ENCODE results near the gene VPS50. TPM values are rescaled to one million over a fixed set of nuclear protein-coding genes. Genes with fewer than 3 reads are reported as not detected.

The VPS50 gene
- total and polyA plus RNA-seq, 2 donors (not counting 1 experiment from before 2014, with no cell fraction given) = 9.4 to 54.1 TPM

DNA sequence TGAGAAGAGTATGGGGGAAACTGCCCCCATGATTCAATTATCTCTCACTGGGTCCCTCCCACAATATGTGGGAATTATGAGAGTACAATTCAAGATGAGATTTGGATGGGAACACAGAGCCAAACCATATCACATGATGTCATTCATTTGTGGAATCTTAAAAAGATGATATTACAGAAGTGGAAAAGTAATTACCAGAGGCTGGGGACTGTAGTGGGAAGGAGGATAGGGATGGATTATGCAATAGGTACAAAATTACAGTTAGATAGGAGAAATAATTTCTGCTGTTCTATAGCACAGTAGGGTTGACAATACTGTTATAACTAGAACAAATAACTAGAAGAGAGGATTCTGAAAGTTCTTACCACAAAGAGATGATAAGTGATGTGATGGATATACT lies 141.4 kb downstream of the VPS50 start:
- H3K4me3 ChIP-seq (ENCODE audit: control extremely low read depth in 1 of 5, extremely low read depth in 1 of 5, insufficient read depth in 1 of 5, low read depth in 2 of 5, low read length in 4 of 5) = no peak overlapping the region
- Mint-ChIP-seq H3K27ac (no peak overlapping the region), H3K9me3 (ENCODE audit: insufficient read depth) (peaks cover 4% of the 10 kb centered on the region), H3K4me1 (peaks cover 33% of the 10 kb centered on the region), H3K4me3 (no peak overlapping the region), H3K27me3 (peaks cover 6% of the 10 kb centered on the region)
- H3K36me3 ChIP-seq (replicated peaks in 1 of 2; ENCODE audit: control extremely low read depth in 1 of 2, control insufficient read depth in 1 of 2, extremely low read depth in 1 of 2, insufficient read depth in 2 of 2, low read length in 1 of 2) = no peaks in the 10 kb centered on the region
- DNase-seq (no peak), ATAC-seq (ENCODE audit: low read depth) (no peak)
- H3K4me1 ChIP-seq (ENCODE audit: control insufficient read depth in 2 of 2, insufficient read depth in 2 of 2, low read length in 2 of 2) = peaks cover 6 to 20% of the 10 kb centered on the region in 2 donors
- no peaks in the 10 kb centered on the region for H4K20me1 ChIP-seq (ENCODE audit: control insufficient read depth, insufficient read depth, low read length, poor library complexity, severe bottlenecking)
- no peak overlapping the region for H2AFZ ChIP-seq (ENCODE audit: insufficient read depth, low read depth, low read length, poor library complexity, severe bottlenecking)
- no peaks in the 10 kb centered on the region for H3K9me3 ChIP-seq (ENCODE audit: control extremely low read depth in 1 of 3, control insufficient read depth in 2 of 3, insufficient read depth in 1 of 3, low read length in 2 of 3)
- H3K27me3 ChIP-seq (replicated peaks in 1 of 4; ENCODE audit: control extremely low read depth in 1 of 4, control insufficient read depth in 3 of 4, insufficient read depth in 4 of 4, low read length in 3 of 4) = no peaks in the 10 kb centered on the region
- no peak overlapping the region for H3K27ac ChIP-seq (ENCODE audit: low read length in 2 of 2)
- ChIA-PET POLR2A (no interaction called here), CTCF (no interaction called here)
- no peaks in the 10 kb centered on the region for H3K79me2 ChIP-seq (ENCODE audit: control insufficient read depth, insufficient read depth, low read length)
- H3K4me2 ChIP-seq (replicated peaks; ENCODE audit: low read depth, low read length, poor library complexity, severe bottlenecking) = no peak overlapping the region
- intact Hi-C loops (cut with micrococcal nuclease) = no loop called here
- no peak for TF ChIP-seq EZH2 (IDR thresholded peaks at IDR 0.05; ENCODE audit: borderline replicate concordance, insufficient read depth, low read depth, low read length, poor library complexity, severe bottlenecking)
- no peak for TF ChIP-seq CTCF (IDR thresholded peaks at IDR 0.05)
- H3K9ac ChIP-seq (ENCODE audit: low read length) = no peak overlapping the region

DNA sequence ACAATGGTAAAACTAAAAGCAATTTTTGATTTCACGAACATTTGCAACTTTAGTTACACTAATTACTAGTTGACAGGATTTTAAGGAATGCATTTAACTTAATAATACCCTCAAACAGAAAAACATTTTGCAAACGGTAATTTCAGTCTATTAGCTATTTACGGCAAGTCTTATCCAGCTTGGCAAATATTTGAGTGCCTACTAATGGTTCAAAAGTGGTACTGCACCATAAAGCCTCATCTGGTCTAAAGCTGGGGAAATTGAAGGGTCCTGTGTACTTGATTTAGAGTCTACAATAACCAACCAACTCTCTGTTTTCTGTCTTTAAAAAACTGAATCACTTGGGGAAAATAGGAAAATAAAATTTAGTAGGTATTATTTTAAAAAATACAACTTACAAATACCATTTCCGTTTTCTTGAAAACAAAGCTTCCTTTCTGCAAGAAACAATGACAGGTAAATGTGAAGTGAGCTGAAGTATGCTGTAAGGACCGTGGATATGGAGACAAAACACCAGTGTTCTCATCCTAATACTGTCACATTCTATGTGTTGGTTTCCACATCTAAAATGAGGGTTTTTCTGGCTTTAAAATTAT lies 142.3 kb downstream of the VPS50 start:
- WGBS (ENCODE audit: insufficient coverage) = 40% methylated on average over 1 of the region's 5 CpGs
- ChIA-PET CTCF (interaction anchor here (0.9 to 1.5 kb wide), 7 partner anchors 13 to 282 kb away, joined by 3 to 7 read pairs (median 3); no protein-coding TSS in a partner anchor), POLR2A (no interaction called here)
- DNase-seq (peak; percentile 31), ATAC-seq (ENCODE audit: low read depth) (peak; percentile 36)
- TF ChIP-seq CTCF (IDR thresholded peaks at IDR 0.05) (peak; percentile 84), EZH2 (IDR thresholded peaks at IDR 0.05; ENCODE audit: borderline replicate concordance, insufficient read depth, low read depth, low read length, poor library complexity, severe bottlenecking) (no peak)
- no peak overlapping the region for H3K27ac Mint-ChIP-seq
- Histone ChIP-seq H3K27me3 (replicated peaks in 1 of 4; ENCODE audit: control extremely low read depth in 1 of 4, control insufficient read depth in 3 of 4, insufficient read depth in 4 of 4, low read length in 3 of 4) (no peaks in the 10 kb centered on the region), H3K4me2 (replicated peaks; ENCODE audit: low read depth, low read length, poor library complexity, severe bottlenecking) (no peak overlapping the region), H3K4me1 (ENCODE audit: control insufficient read depth in 2 of 2, insufficient read depth in 2 of 2, low read length in 2 of 2) (peaks cover 11 to 29% of the 10 kb centered on the region in 2 donors), H3K27ac (ENCODE audit: low read length in 2 of 2) (no peak overlapping the region), H3K36me3 (replicated peaks in 1 of 2; ENCODE audit: control extremely low read depth in 1 of 2, control insufficient read depth in 1 of 2, extremely low read depth in 1 of 2, insufficient read depth in 2 of 2, low read length in 1 of 2) (no peaks in the 10 kb centered on the region), H3K79me2 (ENCODE audit: control insufficient read depth, insufficient read depth, low read length) (no peaks in the 10 kb centered on the region), H4K20me1 (ENCODE audit: control insufficient read depth, insufficient read depth, low read length, poor library complexity, severe bottlenecking) (no peaks in the 10 kb centered on the region), H2AFZ (ENCODE audit: insufficient read depth, low read depth, low read length, poor library complexity, severe bottlenecking) (no peak overlapping the region), H3K9ac (ENCODE audit: low read length) (no peak overlapping the region), H3K4me3 (ENCODE audit: control extremely low read depth in 1 of 5, extremely low read depth in 1 of 5, insufficient read depth in 1 of 5, low read depth in 2 of 5, low read length in 4 of 5) (no peak overlapping the region), H3K9me3 (ENCODE audit: control extremely low read depth in 1 of 3, control insufficient read depth in 2 of 3, insufficient read depth in 1 of 3, low read length in 2 of 3) (no peaks in the 10 kb centered on the region)
- H3K27me3 Mint-ChIP-seq = no peaks in the 10 kb centered on the region
- no peak overlapping the region for H3K4me3 Mint-ChIP-seq
- H3K9me3 Mint-ChIP-seq (ENCODE audit: insufficient read depth) = no peaks in the 10 kb centered on the region
- intact Hi-C loops (cut with micrococcal nuclease) = no loop called here
- H3K4me1 Mint-ChIP-seq = peaks cover 40% of the 10 kb centered on the region
